Stimulated activated CD8-positive, alpha-beta memory T cell treated with anti-CD3 and anti-CD28 coated beads, Interleukin-2, amount 100 ng/mL, for 1 hour (primary cell): Measurements from ENCODE around the gene PRAMEF6.
"Not testable (repeated sequence)": the region's sequence is repeated elsewhere in the genome, so short reads cannot be mapped to it uniquely, and the experiment has no call there.

ENCODE experiments used
- DNase-seq, 2 donors: peaks; one replicate each; pipeline ENCODE4 v3.0.0-alpha.2; 2020; ENCODE audit warnings: low read depth in 2 of 2

The PRAMEF6 gene

DNA sequence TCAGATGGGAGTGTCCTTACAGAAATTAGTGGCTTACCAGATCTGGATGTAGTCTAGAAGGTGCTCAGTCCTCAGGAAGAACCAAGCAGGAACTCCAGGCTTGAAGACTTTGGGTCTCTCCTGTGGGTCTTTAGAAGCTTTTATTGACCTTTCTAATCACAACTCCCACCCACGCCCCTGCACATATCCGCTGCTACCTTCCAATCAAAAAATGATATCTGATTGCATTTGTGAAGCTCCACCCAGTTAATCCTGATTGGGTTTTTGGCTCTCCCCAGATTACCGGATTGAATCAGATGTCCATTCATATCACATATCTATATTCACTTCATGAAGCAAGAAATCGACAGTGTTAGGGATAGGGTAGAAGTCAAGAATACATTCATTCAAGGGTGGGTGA lies at the start of gene PRAMEF6:
Gene PRAMEF6, minus strand, starts transcription at position 101 of the 400 bp plus-strand sequence. CDS start 5,062 bp downstream, outside the sequence.
- DNase-seq, result not testable (repeated sequence)

GRCh38 chr1:12924368-12924767 lies 23.0 kb downstream of the PRAMEF6 start:
- not testable (repeated sequence) for DNase-seq

GRCh38 chr1:12921749-12922148 lies 25.6 kb downstream of the PRAMEF6 start:
- not testable (repeated sequence) for DNase-seq

- not testable (repeated sequence) for DNase-seq
Observed at GRCh38 chr1:12916310-12916709, 31.1 kb downstream of the PRAMEF6 start, which contains the start of gene PRAMEF7. TSS of gene PRAMEF7 (plus strand) at chr1:12916610. CDS start at chr1:12917693, 1,083 bp downstream.

DNA sequence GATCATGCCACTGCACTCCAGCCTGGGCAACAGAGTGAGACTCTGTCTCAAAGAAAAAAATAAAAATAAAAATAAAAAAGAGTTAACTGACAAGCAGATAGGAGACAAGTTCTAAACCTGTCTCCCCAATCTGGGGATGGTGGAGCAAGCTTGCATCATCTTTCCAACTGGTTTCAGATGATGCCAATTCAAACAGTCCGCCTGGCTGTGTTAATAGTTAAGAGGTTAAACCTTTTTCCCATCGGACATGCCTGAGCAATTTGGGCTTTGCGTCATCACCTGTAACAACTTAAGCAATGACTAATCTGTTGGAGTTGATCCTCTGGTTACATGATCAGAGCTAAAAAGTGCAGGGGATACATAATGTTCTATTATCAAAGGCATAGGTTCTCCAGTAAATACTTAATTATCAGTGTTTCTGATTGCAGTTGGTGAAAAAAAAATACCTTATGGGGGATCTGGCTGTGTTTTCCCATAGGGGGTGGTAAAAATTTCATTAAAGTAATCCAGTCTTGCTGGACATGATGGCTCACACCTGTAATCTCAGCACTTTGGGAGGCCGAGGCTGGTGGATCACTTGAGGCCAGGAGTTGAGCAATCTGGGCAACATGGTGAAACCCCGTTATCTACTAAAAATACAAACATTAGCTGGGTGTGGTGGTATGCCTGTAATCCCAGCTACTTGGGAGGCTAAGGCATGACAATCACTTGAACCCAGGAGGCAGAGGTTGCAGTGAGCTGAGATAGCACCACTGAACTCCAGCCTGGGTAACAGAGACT lies 43.4 kb downstream of the PRAMEF6 start:
- not testable (repeated sequence) for DNase-seq

DNA sequence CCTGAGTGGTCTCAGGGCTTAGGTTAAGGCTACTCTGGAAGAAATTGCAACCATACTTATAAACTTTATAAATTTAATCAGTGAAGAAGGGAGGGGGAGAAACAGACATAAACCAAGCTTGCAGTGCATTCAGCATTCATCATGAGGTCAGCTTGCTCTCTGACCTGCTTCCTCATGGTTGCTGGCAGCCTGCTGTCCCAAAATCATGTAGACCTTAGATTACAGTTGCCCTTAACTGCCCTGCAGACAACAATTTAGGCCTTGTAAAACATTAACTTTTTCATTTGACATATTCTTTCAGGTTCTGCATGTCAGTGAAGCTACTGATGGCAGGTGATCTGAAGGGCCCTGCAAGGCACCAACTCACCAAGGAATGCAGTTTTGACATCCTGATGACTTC lies 48.2 kb downstream of the PRAMEF6 start:
- DNase-seq, result not testable (repeated sequence)

GRCh38 chr1:12898170-12898569 lies 49.2 kb downstream of the PRAMEF6 start, which contains the start of gene PRAMEF10:
TSS of gene PRAMEF10 (minus strand) at chr1:12898270. CDS start at chr1:12895847, 2,423 bp downstream.
- DNase-seq, result not testable (repeated sequence)
